Mucosa of descending colon (tissue), 3 donors: ENCODE measurements around the gene DICER1. TPM values are rescaled to one million over a fixed set of nuclear protein-coding genes. Genes with fewer than 3 reads are reported as not detected.

Experiments used
- ATAC-seq: fragments of 200-7000 bp; cut with Tn5 transposase; one replicate; pipeline ENCODE4 v1.9.1; 2020; ENCODE audit warnings: mild to moderate bottlenecking, moderate library complexity
- DNase-seq, 3 donors: peaks; one replicate each; pipeline ENCODE4 v3.0.0-alpha.2; 2020
- H3K36me3 ChIP-seq: fragments of 200-600 bp; one replicate; pipeline ENCODE4 v1.8.0; 2021; ENCODE audit warnings: low read depth, mild to moderate bottlenecking
- H3K4me1 ChIP-seq: fragments of 200-600 bp; one replicate; pipeline ENCODE4 v1.8.0; 2021; ENCODE audit warnings: low read depth, mild to moderate bottlenecking
- H3K4me3 ChIP-seq: fragments of 200-600 bp; one replicate; pipeline ENCODE4 v1.8.0; 2021; ENCODE audit warnings: mild to moderate bottlenecking
- H3K9me3 ChIP-seq: fragments of 200-600 bp; one replicate; pipeline ENCODE4 v1.8.0; 2021; ENCODE audit warnings: mild to moderate bottlenecking
- intact Hi-C, 2 donors: fragments of 100-400 bp; cut with DNase I in 1 of 2; cut with micrococcal nuclease in 1 of 2; formaldehyde crosslinking; loops; one replicate each; pipeline versions ENCODE4 v1.11.0 to v1.11.1; 2022; cut with DNase I, micrococcal nuclease
- total RNA-seq, 3 donors: library from RNA; stranded (reverse); fragmentation: NEBNext Ultra II Directional in 2 of 3; extraction: Animal tissue kit (Norgen Biotek cat#: 25700) in 2 of 3; gene quantifications; one replicate each; pipeline versions ENCODE4 v1.2.1 to v1.2.4, GENCODE V29; 2021 to 2023
- TF ChIP-seq, protein P1 (sequence below): fragments of 200-600 bp; IDR thresholded peaks from one replicate; pipeline ENCODE4 v1.8.0; 2022; ENCODE audit warnings: antibody characterized with exemption, mild to moderate bottlenecking
- donor health status: DM: no; HTN: no; CAD: no; lungs with moderate emphysema.
- donor health status: DM: no; HTN: no; CAD: no.
- donor health status: DM: no; HTN: yes; CAD: no.

The DICER1 gene
- total RNA-seq, 3 donors from 2014 or later, result 61.6 to 72.1 (median 65.9) TPM

GRCh38 chr14:95075789-95076188, 81.5 kb downstream of the DICER1 start:
- DNase-seq (no peak), ATAC-seq (no peak)
- no peaks in the 10 kb centered on the region for H3K36me3 ChIP-seq
- intact Hi-C loops, result no loop called here
- H3K4me1 ChIP-seq, result no peaks in the 10 kb centered on the region
- H3K4me3 ChIP-seq, result no peak overlapping the region
- no peaks in the 10 kb centered on the region for H3K9me3 ChIP-seq
- TF ChIP-seq, protein P1, sequence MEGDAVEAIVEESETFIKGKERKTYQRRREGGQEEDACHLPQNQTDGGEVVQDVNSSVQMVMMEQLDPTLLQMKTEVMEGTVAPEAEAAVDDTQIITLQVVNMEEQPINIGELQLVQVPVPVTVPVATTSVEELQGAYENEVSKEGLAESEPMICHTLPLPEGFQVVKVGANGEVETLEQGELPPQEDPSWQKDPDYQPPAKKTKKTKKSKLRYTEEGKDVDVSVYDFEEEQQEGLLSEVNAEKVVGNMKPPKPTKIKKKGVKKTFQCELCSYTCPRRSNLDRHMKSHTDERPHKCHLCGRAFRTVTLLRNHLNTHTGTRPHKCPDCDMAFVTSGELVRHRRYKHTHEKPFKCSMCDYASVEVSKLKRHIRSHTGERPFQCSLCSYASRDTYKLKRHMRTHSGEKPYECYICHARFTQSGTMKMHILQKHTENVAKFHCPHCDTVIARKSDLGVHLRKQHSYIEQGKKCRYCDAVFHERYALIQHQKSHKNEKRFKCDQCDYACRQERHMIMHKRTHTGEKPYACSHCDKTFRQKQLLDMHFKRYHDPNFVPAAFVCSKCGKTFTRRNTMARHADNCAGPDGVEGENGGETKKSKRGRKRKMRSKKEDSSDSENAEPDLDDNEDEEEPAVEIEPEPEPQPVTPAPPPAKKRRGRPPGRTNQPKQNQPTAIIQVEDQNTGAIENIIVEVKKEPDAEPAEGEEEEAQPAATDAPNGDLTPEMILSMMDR, result no peak

- no peaks in the 10 kb centered on the region for H3K36me3 ChIP-seq
- no peaks in the 10 kb centered on the region for H3K9me3 ChIP-seq
- TF ChIP-seq, protein P1, result no peak
- DNase-seq (no peak), ATAC-seq (no peak)
- intact Hi-C loops, result no loop called here
- no peaks in the 10 kb centered on the region for H3K4me1 ChIP-seq
- no peak overlapping the region for H3K4me3 ChIP-seq
Observed at GRCh38 chr14:95073947-95074346, 83.4 kb downstream of the DICER1 start.

DNA sequence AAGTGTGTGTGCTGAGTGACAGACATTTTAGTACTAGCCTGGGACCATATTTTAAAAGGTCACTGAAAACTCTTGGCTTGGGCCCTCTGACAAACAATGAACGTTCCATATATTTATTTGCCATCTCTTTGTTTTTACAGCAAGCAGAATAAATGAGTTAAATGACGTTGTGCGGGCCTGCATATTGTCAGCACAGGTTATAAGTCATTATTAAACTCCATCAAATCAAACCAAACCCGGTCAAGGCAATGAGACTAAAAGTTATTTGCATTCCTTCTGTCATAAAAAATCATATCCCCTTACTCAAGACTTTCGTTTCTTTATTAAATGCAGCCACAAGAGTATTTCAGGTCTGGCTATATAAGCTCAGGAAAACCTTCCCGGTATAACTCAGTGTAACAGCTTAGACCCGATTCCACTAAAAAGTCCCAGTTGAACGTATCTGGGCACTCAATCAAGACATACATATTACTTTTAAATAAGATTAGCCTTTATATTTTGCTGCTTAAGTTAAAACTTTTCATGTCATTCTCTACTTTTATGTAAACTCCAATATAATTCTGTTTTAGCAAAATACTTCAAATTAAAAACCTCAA, 84.9 kb downstream of the DICER1 start:
- no peaks in the 10 kb centered on the region for H3K4me1 ChIP-seq
- intact Hi-C loops, result no loop called here
- no peaks in the 10 kb centered on the region for H3K36me3 ChIP-seq
- DNase-seq (no peak), ATAC-seq (no peak)
- H3K9me3 ChIP-seq, result no peaks in the 10 kb centered on the region
- no peak overlapping the region for H3K4me3 ChIP-seq
- TF ChIP-seq, protein P1, result no peak

DNA sequence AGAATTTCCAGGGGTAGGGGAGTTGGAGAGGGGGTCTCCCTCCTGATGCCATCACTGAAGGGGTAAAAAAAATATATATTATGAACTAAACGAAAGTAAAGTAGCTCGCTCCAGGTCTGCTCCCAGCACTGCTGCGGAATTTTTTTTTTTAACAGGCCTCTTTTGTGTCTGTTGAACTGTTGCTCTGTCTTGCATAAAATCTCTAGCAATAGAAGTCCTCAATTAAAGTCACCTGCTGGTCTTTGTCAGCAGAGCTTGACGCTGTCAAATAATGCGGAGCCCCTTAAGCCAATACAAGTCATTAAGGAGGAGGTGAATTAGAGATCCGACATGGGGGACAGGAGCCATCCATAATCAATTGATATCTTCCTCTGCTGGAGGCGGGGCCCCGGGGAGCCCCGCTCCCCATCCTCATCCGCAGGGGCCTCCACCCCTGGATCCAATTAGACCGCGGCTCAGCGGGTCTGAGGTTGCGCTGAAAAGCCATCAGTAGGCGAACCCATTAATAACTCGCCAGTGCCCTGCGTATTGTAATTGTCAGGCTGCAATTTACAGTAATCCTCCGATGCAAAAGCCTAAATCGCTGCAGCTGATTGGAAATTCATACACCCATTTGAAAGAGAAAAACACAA, 85.6 kb downstream of the DICER1 start:
- intact Hi-C loops, result no loop called here
- TF ChIP-seq, protein P1, result no peak
- Histone ChIP-seq H3K36me3 (no peaks in the 10 kb centered on the region), H3K9me3 (no peaks in the 10 kb centered on the region), H3K4me1 (no peaks in the 10 kb centered on the region), H3K4me3 (no peak overlapping the region)
- ATAC-seq, result no peak
- no peak for DNase-seq

DNA sequence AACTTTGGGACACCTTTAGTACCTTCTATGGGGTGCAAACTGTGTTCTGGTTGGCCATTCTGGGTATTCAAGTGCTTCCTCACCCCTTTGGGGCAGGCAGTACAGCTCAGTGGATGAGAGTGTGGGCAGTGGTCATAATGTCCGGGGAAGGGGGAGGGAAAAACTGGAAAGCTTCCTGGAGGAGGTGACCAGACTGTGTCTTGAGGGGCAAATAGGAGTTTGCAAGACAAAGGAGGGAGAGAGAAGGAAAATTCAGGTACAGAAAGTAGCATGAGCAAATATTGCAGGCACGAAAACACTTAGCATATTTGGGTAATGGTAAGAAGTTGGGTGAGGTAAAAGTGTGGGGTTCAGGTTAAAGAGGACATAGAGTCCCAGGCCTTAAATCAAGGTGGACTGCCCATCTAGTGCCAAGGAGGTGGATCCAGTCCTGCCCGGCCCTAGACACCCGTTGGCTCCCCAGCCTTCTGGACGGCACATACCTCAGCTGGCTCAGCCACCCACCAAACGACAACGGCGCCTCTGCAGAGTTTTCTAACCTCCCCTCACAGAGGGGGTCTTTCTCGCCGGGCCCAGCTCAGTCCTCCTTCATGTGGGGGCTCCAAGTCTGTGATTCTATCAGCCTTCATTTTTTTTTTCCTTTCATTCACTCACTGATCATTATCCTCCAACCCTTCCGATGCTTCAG, 86.4 kb downstream of the DICER1 start:
- intact Hi-C loops, result no loop called here
- no peaks in the 10 kb centered on the region for H3K9me3 ChIP-seq
- H3K36me3 ChIP-seq, result no peaks in the 10 kb centered on the region
- no peaks in the 10 kb centered on the region for H3K4me1 ChIP-seq
- TF ChIP-seq, protein P1, result no peak
- ATAC-seq (no peak), DNase-seq (no peak)
- H3K4me3 ChIP-seq, result no peak overlapping the region
